Left colon (tissue), 2 donors: ENCODE results near the gene SRCAP. TPM values are rescaled to one million over a fixed set of nuclear protein-coding genes. Genes with fewer than 3 reads are reported as not detected.

Source experiments
- ATAC-seq: fragments of 200-7000 bp; cut with Tn5 transposase; one replicate; pipeline ENCODE4 v1.9.1; 2020; ENCODE audit warnings: mild to moderate bottlenecking, moderate library complexity
- DNase-seq, 2 donors: peaks; one replicate each; pipeline ENCODE4 v3.0.0-alpha.2; 2020
- intact Hi-C, 2 donors: fragments of 100-400 bp; cut with DNase I in 1 of 2; cut with micrococcal nuclease in 1 of 2; formaldehyde crosslinking; loops; one replicate each; pipeline versions ENCODE4 v1.11.2 to v1.14.0; 2022; cut with DNase I, micrococcal nuclease
- total RNA-seq, 2 donors: library from RNA; stranded (reverse); fragmentation: NEBNext Ultra II Directional; extraction: Animal tissue kit (Norgen Biotek cat#: 25700); gene quantifications; one replicate each; pipeline ENCODE4 v1.2.1, GENCODE V29; 2021
- donor health status: DM: no; HTN: no; CAD: no.
- donor health status: DM: yes; HTN: yes; CAD: no.

Gene SRCAP
- total RNA-seq, 2 donors from 2014 or later, result 60.6 to 68.3 TPM

- DNase-seq, result no peak
- intact Hi-C loops, result no loop called here
- ATAC-seq, result no peak
These were observed 66.0 kb downstream of the SRCAP start for GRCh38 chr16:30764816-30765465.

DNA sequence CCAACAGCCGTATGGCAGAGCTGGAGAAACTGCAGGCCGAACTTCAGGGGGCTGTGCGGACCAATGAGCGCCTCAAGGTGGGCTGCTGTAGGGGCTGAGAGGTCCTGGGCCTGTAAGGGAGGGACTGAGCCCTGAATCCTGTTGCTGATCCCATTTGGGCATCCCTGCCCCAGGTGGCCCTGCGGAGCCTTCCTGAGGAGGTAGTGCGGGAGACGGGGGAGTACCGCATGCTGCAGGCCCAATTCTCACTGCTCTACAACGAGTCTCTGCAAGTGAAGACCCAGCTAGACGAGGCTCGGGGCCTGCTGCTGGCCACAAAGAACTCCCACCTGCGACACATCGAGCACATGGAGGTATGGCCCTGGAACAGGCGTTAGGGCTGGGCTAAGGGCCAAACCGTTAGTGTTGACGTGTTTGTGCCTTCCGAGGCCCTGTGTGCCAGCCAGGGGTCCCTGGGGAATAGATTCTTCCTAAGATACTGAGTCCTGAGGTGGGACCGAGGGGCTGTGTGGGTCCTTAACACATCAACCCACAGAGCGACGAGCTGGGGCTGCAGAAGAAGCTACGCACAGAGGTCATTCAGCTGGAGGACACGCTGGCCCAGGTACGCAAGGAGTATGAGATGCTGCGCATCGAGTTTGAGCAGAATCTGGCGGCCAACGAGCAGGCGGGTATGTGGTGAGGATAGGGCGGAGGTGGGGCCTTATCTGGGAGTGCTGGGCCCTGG, 67.4 kb downstream of the SRCAP start:
- intact Hi-C loops, result no loop called here
- ATAC-seq (no peak), DNase-seq (no peak)

DNA sequence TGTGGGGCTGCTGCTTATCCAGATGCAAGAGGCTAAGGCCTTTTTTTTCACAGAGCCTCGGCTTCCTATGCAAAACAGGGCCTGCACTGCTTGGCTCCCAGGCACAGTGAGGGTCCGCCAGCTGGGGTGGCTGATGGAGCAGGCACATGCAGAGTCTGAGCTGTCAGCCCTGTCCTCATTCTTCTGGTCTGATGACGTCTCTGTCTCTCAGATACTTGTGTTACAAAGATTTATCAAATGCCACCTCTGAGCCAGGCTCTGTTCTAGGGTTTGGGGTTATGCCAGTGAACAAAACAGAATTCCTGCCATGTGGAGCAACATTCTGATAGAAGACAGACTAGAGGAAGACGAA, 67.9 kb downstream of the SRCAP start:
- ATAC-seq (no peak), DNase-seq (no peak)
- intact Hi-C loops, result no loop called here

DNA sequence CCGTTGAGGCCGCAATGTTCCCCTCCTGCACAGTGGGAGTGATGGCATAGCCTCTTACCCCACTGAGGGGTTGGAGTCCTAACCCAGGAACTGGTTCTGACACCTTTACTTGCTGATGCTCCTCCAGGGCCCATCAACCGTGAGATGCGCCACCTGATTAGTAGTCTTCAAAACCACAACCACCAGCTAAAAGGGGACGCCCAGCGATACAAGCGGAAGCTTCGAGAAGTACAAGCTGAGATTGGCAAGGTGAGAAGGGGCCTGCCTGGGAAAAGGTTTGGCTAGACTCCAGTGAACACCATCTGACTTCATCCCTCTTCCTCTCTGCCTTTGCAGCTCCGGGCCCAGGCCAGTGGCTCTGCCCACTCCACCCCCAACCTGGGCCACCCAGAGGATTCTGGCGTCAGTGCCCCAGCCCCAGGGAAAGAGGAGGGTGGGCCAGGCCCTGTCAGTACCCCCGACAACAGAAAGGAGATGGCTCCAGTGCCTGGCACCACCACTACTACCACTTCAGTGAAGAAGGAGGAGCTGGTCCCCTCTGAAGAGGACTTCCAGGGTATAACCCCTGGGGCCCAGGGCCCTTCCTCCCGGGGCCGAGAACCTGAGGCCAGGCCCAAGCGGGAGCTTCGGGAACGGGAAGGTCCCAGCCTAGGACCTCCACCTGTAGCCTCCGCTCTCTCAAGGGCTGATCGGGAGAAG, 68.9 kb downstream of the SRCAP start:
- no peak for ATAC-seq
- intact Hi-C loops, result no loop called here
- no peak for DNase-seq

- intact Hi-C loops, result no loop called here
- no peak for DNase-seq
- no peak for ATAC-seq
These were observed 69.7 kb downstream of the SRCAP start for GRCh38 chr16:30768583-30769181.

- intact Hi-C loops, result no loop called here
- ATAC-seq (no peak), DNase-seq (no peak)
These were observed 70.6 kb downstream of the SRCAP start for GRCh38 chr16:30769379-30770089.

DNA sequence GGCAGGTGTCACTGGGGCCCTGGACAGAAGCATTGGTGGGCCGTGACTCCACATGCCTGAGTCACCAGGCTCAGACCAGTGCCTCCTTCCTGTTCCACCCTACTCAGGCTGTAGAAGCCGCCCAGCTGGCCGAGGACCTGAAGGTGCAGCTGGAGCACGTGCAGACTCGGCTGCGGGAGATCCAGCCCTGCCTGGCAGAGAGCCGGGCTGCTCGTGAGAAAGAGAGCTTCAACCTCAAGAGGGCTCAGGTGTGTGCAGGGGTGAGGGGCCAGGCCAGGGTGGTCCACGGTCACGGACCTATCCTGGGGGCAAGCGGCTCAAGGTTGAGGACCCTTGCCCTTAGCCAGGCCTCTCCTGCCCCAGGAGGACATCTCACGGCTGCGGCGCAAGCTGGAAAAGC, 72.8 kb downstream of the SRCAP start:
- intact Hi-C loops, result no loop called here
- ATAC-seq (no peak), DNase-seq (no peak)

DNA sequence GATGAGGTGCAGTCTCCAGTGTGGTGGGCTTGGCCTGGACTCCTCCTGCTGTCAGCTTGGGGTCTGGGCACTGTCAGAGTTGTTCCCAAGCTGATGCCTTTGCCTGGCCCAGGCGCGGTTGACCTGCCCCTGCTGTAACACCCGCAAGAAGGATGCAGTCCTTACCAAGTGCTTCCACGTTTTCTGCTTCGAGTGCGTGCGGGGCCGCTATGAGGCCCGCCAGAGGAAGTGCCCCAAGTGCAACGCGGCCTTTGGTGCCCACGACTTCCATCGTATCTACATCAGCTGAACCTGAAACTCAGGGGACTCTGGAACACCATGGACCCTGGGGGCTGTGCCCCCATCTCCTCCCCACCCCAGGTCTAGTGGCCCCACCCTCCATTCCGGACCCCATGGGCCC, 74.9 kb downstream of the SRCAP start:
- ATAC-seq, result no peak
- intact Hi-C loops, result no loop called here
- DNase-seq, result no peak

DNA sequence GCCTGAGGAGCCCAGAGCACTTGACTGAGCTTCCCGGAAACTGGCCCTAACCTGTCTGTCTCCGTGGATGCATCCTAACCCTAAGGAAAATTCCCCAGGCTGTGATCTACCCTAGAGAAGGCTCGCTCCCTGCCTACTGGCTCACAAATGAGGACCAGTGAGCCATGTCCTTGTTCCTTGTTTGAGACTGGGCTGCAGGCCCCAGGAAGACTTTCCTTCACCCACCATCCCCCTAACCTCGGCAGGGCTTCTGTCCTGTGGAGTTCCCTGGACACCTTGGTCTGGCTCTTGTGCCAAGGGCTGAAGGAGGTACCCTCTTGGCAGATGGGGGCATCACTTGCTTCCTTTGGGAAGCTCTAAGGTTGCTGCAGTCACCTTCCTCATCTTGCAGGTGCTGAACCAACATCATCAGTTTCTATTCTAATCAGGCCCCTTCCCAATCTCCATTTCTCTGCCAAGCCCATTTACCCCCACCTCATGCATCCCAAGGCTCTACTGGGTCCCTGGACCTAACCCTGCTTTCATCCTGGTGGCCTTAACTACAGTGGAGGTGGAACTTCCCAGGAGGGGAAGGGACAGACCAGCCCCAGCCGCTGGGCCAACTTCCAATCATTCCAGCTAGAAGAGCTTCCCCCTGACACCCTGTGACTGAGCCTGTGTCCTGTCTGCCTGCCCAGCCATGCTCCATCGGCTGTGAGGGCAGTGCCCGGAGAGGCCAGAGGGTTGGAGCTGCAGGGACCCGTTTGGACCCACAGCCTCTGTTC, 75.6 kb downstream of the SRCAP start:
- intact Hi-C loops, result no loop called here
- no peak for DNase-seq
- no peak for ATAC-seq

DNA sequence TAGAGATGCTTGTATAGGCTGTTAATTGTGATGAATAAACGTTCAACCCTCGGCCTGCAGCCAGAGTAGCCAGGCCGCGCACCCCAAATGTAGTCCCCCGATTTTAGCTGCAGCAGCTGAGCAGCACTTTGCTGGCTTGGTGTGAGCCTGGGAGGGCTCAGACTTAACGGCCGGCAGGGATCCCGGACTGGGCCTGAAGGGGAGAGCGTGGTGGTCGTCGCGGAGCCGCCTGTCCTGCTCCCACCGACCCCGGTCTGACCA, 76.1 kb downstream of the SRCAP start:
- intact Hi-C loops, result no loop called here
- DNase-seq, result no peak
- ATAC-seq, result no peak

GRCh38 chr16:30775392-30776188, 76.6 kb downstream of the SRCAP start:
- ATAC-seq, result peak; percentile 81
- peak; percentile 85 to 88 for DNase-seq
- intact Hi-C loops, result no loop called here

DNA sequence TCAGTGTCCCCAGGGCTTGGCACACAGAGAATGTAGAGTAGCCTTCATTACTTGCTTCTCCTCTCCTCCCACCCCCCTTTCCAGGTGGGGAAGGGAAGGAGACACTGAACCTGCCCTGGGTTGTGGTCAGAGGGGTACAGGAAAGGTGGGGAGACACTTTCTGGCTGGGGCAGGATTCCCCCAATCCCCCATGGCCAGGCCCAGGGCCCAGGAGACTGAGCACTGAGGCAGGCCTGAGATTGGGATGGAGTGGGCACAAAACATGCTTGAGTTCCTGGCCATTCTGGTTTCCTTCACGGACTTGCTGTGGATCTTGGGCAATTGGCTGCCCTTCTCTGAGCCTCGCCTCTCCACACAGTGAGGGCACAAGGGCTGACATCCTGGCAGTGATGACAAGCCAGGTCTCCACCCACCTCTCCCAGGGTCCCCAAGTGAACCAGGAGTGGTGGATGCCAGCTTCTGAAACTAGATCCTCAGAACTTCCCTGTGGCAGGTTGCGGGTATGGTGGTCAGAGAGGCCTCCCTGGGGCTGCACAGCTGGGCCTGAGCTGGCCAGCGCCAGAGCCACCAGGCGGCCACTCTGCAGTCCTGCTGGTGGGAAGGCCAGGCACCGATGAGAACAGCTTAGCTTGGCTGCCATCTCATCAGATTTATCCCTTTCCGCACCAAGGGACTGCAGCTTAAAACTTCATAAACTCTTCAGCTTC, 78.8 kb downstream of the SRCAP start:
- ATAC-seq (no peak), DNase-seq (no peak)
- intact Hi-C loops, result no loop called here

- ATAC-seq (no peak), DNase-seq (no peak)
- intact Hi-C loops, result no loop called here
These were observed 79.7 kb downstream of the SRCAP start for GRCh38 chr16:30778549-30779244.

- no peak for ATAC-seq
- no peak for DNase-seq
- intact Hi-C loops, result no loop called here
These were observed 80.6 kb downstream of the SRCAP start for GRCh38 chr16:30779596-30779995.

- intact Hi-C loops, result no loop called here
These were observed 81.0 kb downstream of the SRCAP start for GRCh38 chr16:30780021-30780420.

GRCh38 chr16:30780549-30780948, 81.6 kb downstream of the SRCAP start:
- intact Hi-C loops, result no loop called here
- no peak for ATAC-seq

More at GRCh38 chr16:30780021-30780420, 81.0 kb downstream of the SRCAP start:
- DNase-seq, result no peak
- ATAC-seq, result no peak

More at GRCh38 chr16:30780549-30780948, 81.6 kb downstream of the SRCAP start:
- DNase-seq, result no peak
